ENCODE measurements around the gene ADAMTS16. TPM values are rescaled to one million over a fixed set of nuclear protein-coding genes. Genes with fewer than 3 reads are reported as not detected.
"Not testable (repeated sequence)": the region's sequence is repeated elsewhere in the genome, so short reads cannot be mapped to it uniquely, and the experiment has no call there.

ADAMTS16 gene
- total RNA-seq, 2 experiments from 2014 or later = not detected

DNA sequence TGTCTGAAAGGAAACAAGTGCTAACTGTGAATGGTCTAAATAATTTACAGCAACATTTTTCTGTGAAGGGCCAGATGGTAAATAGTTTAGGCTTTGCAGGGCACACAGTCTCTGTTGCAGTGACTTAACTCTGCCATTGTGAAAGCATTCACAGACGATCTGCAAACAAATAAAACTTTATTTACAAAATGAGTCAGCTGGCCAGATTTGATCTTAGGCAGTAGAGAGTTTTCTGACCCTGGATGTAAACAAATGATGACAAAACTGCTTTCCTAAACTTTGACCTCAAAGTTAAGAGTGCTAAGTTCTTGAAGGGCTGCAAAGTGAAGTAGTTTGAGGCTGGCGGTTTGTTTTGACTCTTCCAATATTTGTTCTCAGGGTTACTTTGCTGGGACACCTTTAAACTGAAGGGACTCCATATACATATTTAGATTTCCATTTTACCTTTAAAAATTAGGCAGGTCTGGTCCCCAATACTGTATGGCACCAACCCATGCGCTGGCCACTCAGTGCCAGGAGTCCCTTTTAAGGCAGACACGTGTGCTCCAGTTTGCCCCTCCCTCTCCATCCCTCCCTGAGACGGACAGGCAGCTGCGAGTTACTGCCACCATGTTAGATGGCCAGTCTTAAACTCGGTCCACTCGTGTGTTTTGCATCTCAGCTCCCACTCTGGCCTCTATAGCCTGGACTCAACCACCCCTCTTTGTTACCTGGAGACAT lies 4.0 kb upstream of the ADAMTS16 start:
- ChIA-PET CTCF (no interaction called here), POLR2A (no interaction called here)
- Mint-ChIP-seq H3K27me3 (peaks cover 27% of the 10 kb centered on the region), H3K27ac (no peak overlapping the region), H3K9me3 (no peaks in the 10 kb centered on the region), H3K4me1 (ENCODE audit: low read depth) (peaks cover 6% of the 10 kb centered on the region), H3K36me3 (ENCODE audit: low read depth) (no peaks in the 10 kb centered on the region), H3K4me3 (no peak overlapping the region)
- intact Hi-C loops (cut with DNase I, micrococcal nuclease) = no loop called here
- peaks cover 0 to 19% of the 10 kb centered on the region in 2 experiments for H3K9me3 ChIP-seq (ENCODE audit: control insufficient read depth in 1 of 2, insufficient read depth in 1 of 2, low read length in 2 of 2)
- no peak overlapping the region for H3K27ac ChIP-seq (ENCODE audit: low read depth in 1 of 2, low read length in 2 of 2)
- peaks cover 3 to 6% of the 10 kb centered on the region in 2 experiments for H3K27me3 ChIP-seq (ENCODE audit: control insufficient read depth in 1 of 2, insufficient read depth in 2 of 2, low read length in 2 of 2)
- H3K4me3 ChIP-seq (ENCODE audit: low read length) = no peak overlapping the region
- H3K36me3 ChIP-seq (ENCODE audit: insufficient read depth, low read length) = no peaks in the 10 kb centered on the region
- H3K4me1 ChIP-seq (ENCODE audit: insufficient read depth, low read length) = no peaks in the 10 kb centered on the region
- no peak for ATAC-seq (ENCODE audit: poor library complexity)
- DNase-seq = no peak
- TF ChIP-seq CTCF (IDR thresholded peaks at IDR 0.05) = no peak

- H3K4me1 Mint-ChIP-seq (ENCODE audit: low read depth); POLR2A ChIA-PET; H3K36me3 ChIP-seq (ENCODE audit: insufficient read depth, low read length); H3K4me3 Mint-ChIP-seq; H3K36me3 Mint-ChIP-seq (ENCODE audit: low read depth); H3K27ac Mint-ChIP-seq; H3K27ac ChIP-seq (ENCODE audit: low read depth in 1 of 2, low read length in 2 of 2); CTCF ChIA-PET; H3K4me3 ChIP-seq (ENCODE audit: low read length); intact Hi-C loops (cut with DNase I, micrococcal nuclease); ATAC-seq (ENCODE audit: poor library complexity); H3K4me1 ChIP-seq (ENCODE audit: insufficient read depth, low read length); H3K9me3 Mint-ChIP-seq; DNase-seq: not testable (repeated sequence)
- peaks cover 44% of the 10 kb centered on the region for H3K27me3 Mint-ChIP-seq
- Histone ChIP-seq H3K9me3 (ENCODE audit: control insufficient read depth in 1 of 2, insufficient read depth in 1 of 2, low read length in 2 of 2) (peaks cover 0 to 13% of the 10 kb centered on the region in 2 experiments), H3K27me3 (ENCODE audit: control insufficient read depth in 1 of 2, insufficient read depth in 2 of 2, low read length in 2 of 2) (peaks cover 3 to 12% of the 10 kb centered on the region in 2 experiments)
Measured at GRCh38 chr5:5137851-5138250, 2.3 kb upstream of the ADAMTS16 start.

DNA sequence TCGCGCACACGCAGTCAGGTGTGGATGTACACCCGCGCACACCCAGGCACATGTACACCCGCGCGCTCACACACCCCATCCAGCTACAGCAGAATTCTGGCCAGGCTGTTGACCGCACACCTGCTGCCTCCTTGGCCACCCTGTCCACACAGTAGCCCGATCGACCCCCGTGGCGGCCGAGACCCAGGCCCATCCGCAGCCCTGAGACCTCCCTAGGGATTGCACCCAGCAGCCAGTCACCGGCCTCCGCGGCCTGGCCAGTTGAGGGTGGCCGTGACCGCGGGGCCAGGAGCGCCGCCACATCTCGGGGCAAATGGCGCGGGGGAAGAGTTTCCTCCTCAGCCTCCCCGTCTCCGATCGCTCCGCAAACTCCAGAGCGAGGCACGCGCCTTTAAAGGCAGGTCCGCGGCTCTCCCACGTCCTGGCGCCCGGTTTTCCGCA lies 774 bp upstream of the ADAMTS16 start:
- Histone ChIP-seq H3K36me3 (ENCODE audit: insufficient read depth, low read length) (no peaks in the 10 kb centered on the region), H3K9me3 (ENCODE audit: control insufficient read depth in 1 of 2, insufficient read depth in 1 of 2, low read length in 2 of 2) (peaks cover 0 to 5% of the 10 kb centered on the region in 2 experiments), H3K27me3 (ENCODE audit: control insufficient read depth in 1 of 2, insufficient read depth in 2 of 2, low read length in 2 of 2) (peaks cover 3 to 12% of the 10 kb centered on the region in 2 experiments), H3K27ac (ENCODE audit: low read depth in 1 of 2, low read length in 2 of 2) (no peak overlapping the region), H3K4me1 (ENCODE audit: insufficient read depth, low read length) (no peaks in the 10 kb centered on the region), H3K4me3 (ENCODE audit: low read length) (no peak overlapping the region)
- peaks cover 9% of the 10 kb centered on the region for H3K4me1 Mint-ChIP-seq (ENCODE audit: low read depth)
- no peak for ATAC-seq (ENCODE audit: poor library complexity)
- ChIA-PET CTCF (no interaction called here), POLR2A (no interaction called here)
- intact Hi-C loops (cut with DNase I, micrococcal nuclease) = no loop called here
- H3K36me3 Mint-ChIP-seq (ENCODE audit: low read depth) = no peaks in the 10 kb centered on the region
- TF ChIP-seq CTCF (IDR thresholded peaks at IDR 0.05) = no peak
- H3K27me3 Mint-ChIP-seq = peaks cover 57% of the 10 kb centered on the region
- DNase-seq = no peak
- H3K9me3 Mint-ChIP-seq = no peaks in the 10 kb centered on the region
- H3K27ac Mint-ChIP-seq = no peak overlapping the region
- H3K4me3 Mint-ChIP-seq = no peak overlapping the region

All from CD4-positive, alpha-beta T cell (primary cell).